ENCODE data around the gene PPM1F. TPM values are rescaled to one million over a fixed set of nuclear protein-coding genes. Genes with fewer than 3 reads are reported as not detected.

Gene PPM1F
- polyA plus RNA-seq, 1 donor from 2014 or later = 28.3 TPM

DNA sequence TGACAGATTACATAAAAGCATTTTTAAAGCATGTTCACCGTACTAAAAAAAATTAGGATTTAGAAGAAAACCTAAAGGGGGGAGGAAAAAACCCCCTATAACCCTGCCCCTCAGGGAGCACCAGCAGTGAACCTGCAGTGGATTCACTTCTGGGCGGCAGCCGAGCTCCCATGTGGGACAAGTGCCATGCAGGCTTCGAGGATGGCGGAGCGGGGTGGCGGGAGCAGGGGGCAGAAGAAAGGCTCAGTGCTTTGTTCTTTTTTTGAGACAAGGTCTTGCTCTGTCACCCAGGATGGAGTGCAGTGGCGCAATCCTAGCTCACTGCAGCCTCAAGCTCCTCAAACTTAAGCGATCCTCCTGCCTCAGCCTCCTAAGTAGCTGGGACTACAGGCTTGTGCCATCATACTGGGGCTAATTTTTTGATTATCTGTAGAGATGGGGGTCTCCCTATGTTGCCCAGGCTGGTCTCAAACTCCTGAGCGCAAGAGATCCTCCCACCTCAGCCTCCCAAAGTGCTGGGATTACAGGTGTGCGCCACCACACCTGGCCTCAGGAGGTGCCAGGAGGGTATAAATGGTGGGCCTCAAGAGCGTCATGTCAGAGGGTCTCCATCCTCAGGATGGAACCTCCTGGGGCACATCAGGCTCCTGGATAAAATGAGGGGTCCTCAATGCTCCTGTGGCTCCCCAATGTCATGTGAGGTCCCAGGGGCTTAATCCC is 34.0 kb downstream of the PPM1F start:
- Histone ChIP-seq H3K36me3 (ENCODE audit: insufficient read depth, low read length) (no peaks in the 10 kb centered on the region), H2AFZ (ENCODE audit: low read depth, low read length) (no peak overlapping the region), H3K9me3 (ENCODE audit: low read length) (no peaks in the 10 kb centered on the region), H3K9me2 (ENCODE audit: insufficient read depth, low read length) (no peaks in the 10 kb centered on the region), H3K27me3 (ENCODE audit: insufficient read depth, low read depth, low read length) (no peaks in the 10 kb centered on the region), H3K4me3 (ENCODE audit: low read length) (no peak overlapping the region), H4K20me1 (ENCODE audit: insufficient read depth) (no peaks in the 10 kb centered on the region), H3K79me2 (replicated peaks; ENCODE audit: insufficient read depth, low read length) (no peaks in the 10 kb centered on the region), H3K27ac (ENCODE audit: low read length) (no peak overlapping the region), H3F3A (ENCODE audit: insufficient read depth, low read length, poor library complexity, severe bottlenecking) (no peaks in the 10 kb centered on the region), H3K9ac (ENCODE audit: low read length) (no peak overlapping the region), H3K4me2 (ENCODE audit: low read length) (no peak overlapping the region)
- TF ChIP-seq, protein P1, sequence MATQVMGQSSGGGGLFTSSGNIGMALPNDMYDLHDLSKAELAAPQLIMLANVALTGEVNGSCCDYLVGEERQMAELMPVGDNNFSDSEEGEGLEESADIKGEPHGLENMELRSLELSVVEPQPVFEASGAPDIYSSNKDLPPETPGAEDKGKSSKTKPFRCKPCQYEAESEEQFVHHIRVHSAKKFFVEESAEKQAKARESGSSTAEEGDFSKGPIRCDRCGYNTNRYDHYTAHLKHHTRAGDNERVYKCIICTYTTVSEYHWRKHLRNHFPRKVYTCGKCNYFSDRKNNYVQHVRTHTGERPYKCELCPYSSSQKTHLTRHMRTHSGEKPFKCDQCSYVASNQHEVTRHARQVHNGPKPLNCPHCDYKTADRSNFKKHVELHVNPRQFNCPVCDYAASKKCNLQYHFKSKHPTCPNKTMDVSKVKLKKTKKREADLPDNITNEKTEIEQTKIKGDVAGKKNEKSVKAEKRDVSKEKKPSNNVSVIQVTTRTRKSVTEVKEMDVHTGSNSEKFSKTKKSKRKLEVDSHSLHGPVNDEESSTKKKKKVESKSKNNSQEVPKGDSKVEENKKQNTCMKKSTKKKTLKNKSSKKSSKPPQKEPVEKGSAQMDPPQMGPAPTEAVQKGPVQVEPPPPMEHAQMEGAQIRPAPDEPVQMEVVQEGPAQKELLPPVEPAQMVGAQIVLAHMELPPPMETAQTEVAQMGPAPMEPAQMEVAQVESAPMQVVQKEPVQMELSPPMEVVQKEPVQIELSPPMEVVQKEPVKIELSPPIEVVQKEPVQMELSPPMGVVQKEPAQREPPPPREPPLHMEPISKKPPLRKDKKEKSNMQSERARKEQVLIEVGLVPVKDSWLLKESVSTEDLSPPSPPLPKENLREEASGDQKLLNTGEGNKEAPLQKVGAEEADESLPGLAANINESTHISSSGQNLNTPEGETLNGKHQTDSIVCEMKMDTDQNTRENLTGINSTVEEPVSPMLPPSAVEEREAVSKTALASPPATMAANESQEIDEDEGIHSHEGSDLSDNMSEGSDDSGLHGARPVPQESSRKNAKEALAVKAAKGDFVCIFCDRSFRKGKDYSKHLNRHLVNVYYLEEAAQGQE (IDR thresholded peaks at IDR 0.05; ENCODE audit: borderline replicate concordance) = no peak
- TF ChIP-seq POLR2AphosphoS5 (IDR thresholded peaks at IDR 0.05) = no peak
- TF ChIP-seq, protein P2, sequence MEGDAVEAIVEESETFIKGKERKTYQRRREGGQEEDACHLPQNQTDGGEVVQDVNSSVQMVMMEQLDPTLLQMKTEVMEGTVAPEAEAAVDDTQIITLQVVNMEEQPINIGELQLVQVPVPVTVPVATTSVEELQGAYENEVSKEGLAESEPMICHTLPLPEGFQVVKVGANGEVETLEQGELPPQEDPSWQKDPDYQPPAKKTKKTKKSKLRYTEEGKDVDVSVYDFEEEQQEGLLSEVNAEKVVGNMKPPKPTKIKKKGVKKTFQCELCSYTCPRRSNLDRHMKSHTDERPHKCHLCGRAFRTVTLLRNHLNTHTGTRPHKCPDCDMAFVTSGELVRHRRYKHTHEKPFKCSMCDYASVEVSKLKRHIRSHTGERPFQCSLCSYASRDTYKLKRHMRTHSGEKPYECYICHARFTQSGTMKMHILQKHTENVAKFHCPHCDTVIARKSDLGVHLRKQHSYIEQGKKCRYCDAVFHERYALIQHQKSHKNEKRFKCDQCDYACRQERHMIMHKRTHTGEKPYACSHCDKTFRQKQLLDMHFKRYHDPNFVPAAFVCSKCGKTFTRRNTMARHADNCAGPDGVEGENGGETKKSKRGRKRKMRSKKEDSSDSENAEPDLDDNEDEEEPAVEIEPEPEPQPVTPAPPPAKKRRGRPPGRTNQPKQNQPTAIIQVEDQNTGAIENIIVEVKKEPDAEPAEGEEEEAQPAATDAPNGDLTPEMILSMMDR (IDR thresholded peaks at IDR 0.05; ENCODE audit: poor library complexity, severe bottlenecking) = no peak
- TF ChIP-seq SMC3 (conservative IDR thresholded peaks at IDR 0.05; ENCODE audit: poor library complexity) = no peak
- no peak for TF ChIP-seq RAD21 (conservative IDR thresholded peaks at IDR 0.05)
- TF ChIP-seq TAF1 (IDR thresholded peaks at IDR 0.05; ENCODE audit: low read depth) = no peak
- no peak for TF ChIP-seq MXI1 (conservative IDR thresholded peaks at IDR 0.05; ENCODE audit: poor library complexity, severe bottlenecking)
- no peak for TF ChIP-seq EP300 (conservative IDR thresholded peaks at IDR 0.05; ENCODE audit: poor library complexity, severe bottlenecking)
- no peak for TF ChIP-seq EZH2 (IDR thresholded peaks at IDR 0.05; ENCODE audit: borderline replicate concordance, insufficient read depth, low read length, poor library complexity, severe bottlenecking)

GRCh38 chr22:21917959-21918261 is 34.7 kb downstream of the PPM1F start:
- H3K4me3 ChIP-seq (ENCODE audit: low read length) = no peak overlapping the region
- H3K79me2 ChIP-seq (replicated peaks; ENCODE audit: insufficient read depth, low read length) = no peaks in the 10 kb centered on the region
- no peaks in the 10 kb centered on the region for H3K9me2 ChIP-seq (ENCODE audit: insufficient read depth, low read length)
- no peaks in the 10 kb centered on the region for H3F3A ChIP-seq (ENCODE audit: insufficient read depth, low read length, poor library complexity, severe bottlenecking)
- H3K9me3 ChIP-seq (ENCODE audit: low read length) = no peaks in the 10 kb centered on the region
- TF ChIP-seq TAF1 (IDR thresholded peaks at IDR 0.05; ENCODE audit: low read depth) = no peak
- no peak for TF ChIP-seq EZH2 (IDR thresholded peaks at IDR 0.05; ENCODE audit: borderline replicate concordance, insufficient read depth, low read length, poor library complexity, severe bottlenecking)
- TF ChIP-seq, protein P2 (IDR thresholded peaks at IDR 0.05; ENCODE audit: poor library complexity, severe bottlenecking) = no peak
- TF ChIP-seq EP300 (conservative IDR thresholded peaks at IDR 0.05; ENCODE audit: poor library complexity, severe bottlenecking) = no peak
- TF ChIP-seq RAD21 (conservative IDR thresholded peaks at IDR 0.05) = no peak
- no peak for TF ChIP-seq POLR2AphosphoS5 (IDR thresholded peaks at IDR 0.05)
- TF ChIP-seq, protein P1 (IDR thresholded peaks at IDR 0.05; ENCODE audit: borderline replicate concordance) = no peak
- TF ChIP-seq MXI1 (conservative IDR thresholded peaks at IDR 0.05; ENCODE audit: poor library complexity, severe bottlenecking) = no peak
- no peak for TF ChIP-seq SMC3 (conservative IDR thresholded peaks at IDR 0.05; ENCODE audit: poor library complexity)
- no peaks in the 10 kb centered on the region for H4K20me1 ChIP-seq (ENCODE audit: insufficient read depth)
- H3K9ac ChIP-seq (ENCODE audit: low read length) = no peak overlapping the region
- no peak overlapping the region for H2AFZ ChIP-seq (ENCODE audit: low read depth, low read length)
- H3K4me2 ChIP-seq (ENCODE audit: low read length) = no peak overlapping the region
- H3K36me3 ChIP-seq (ENCODE audit: insufficient read depth, low read length) = no peaks in the 10 kb centered on the region
- H3K27me3 ChIP-seq (ENCODE audit: insufficient read depth, low read depth, low read length) = no peaks in the 10 kb centered on the region
- no peak overlapping the region for H3K27ac ChIP-seq (ENCODE audit: low read length)

All from neural cell (in vitro differentiated cells).